ENCODE measurements around the gene ASXL3.

The ASXL3 gene

DNA sequence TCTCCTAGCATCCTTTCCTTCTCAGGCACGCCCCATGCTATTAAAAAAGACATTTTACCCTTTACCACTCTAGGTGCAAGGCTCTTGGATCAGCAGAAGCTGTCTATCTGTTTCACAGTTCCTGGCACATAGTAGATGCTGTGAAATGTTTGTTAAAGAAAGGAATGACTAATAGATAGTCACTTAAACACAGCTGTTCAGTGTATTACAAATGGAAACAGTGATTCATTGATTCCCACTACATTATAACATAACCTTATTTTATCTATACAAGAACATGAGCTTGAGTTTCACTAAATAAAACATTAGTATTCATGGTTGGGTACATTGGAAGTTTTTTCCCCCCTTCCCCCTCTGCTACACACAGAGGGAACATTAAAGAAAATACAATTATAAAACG lies 142.1 kb downstream of the ASXL3 start:
- no peak for DNase-seq (ENCODE audit: low spot score)

DNA sequence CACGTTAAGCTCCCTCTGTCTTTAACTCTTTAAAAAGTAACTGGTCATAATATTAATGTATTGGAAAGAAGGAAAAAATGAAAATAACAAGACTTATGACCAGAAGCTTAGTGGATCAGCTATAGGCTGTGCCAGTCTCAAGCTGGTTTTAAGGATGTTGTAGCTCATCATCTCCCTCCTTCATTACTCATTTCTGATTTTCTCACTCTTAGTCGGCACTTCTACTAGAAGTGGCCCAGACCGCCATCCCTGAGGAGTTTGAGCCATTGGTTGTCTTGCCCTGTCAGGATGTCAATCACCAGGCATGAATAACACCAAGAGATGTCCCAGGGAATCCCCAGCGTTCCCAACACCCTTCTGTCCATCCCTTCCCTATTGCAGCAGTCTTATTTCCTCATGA lies 151.5 kb downstream of the ASXL3 start:
- DNase-seq (ENCODE audit: low spot score): no peak

DNA sequence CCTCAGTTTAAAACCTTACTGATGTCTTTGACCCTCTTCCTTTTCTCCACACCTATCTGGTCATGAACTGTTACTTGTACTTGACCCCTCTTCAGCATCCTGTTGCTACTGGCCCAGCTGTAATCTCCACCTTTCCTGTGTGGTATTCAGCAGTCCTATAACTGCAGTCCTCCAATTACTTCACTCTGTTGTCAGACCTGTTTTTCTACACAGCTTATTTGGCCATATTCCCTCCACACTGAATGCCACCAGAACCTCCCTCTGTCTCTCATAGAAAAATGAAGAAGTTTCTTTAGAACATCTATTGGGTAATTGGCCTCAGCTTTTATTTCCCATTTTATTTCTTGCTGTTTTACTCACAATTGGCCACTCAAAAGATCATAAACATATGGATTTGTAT lies 155.4 kb downstream of the ASXL3 start:
- DNase-seq (ENCODE audit: low spot score): no peak

DNA sequence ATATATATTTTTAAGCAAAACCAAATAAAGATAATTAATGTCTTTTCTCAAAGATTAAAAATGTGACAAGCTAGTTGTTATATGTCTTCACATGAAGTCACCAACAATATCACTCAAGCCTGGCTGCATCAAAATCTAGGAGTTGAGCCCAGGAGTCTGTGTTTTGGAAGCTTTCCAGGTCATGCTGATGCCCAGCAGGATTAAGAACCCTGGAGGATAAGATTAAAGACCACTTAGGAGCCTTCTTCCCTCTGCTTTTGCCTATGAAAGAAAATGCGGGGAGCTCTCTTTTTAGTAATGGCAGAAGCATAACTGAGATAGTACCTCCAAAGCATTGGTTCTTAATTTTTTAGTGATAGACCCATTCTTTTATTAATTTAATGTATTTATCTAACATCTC lies 157.4 kb downstream of the ASXL3 start:
- DNase-seq (ENCODE audit: low spot score): no peak

DNA sequence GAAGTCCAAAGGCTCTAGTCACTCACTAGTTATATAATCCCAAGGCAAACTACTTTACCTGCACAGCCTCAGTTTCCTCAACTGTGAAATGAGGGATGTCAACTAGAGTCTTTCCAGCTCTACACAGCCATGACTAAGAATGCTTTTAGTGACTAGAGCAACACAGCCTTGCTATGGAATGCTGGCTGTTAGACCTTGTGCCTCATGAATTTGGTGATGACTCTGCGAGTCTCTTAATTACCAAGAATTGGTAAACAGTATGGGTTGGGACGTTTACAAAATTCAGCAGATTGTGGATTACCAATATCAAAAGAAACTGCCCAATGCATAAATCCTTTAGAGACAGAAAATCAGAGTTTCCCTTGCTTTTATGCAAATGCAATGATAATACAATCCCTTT lies 163.7 kb downstream of the ASXL3 start:
- DNase-seq (ENCODE audit: low spot score): no peak

DNA sequence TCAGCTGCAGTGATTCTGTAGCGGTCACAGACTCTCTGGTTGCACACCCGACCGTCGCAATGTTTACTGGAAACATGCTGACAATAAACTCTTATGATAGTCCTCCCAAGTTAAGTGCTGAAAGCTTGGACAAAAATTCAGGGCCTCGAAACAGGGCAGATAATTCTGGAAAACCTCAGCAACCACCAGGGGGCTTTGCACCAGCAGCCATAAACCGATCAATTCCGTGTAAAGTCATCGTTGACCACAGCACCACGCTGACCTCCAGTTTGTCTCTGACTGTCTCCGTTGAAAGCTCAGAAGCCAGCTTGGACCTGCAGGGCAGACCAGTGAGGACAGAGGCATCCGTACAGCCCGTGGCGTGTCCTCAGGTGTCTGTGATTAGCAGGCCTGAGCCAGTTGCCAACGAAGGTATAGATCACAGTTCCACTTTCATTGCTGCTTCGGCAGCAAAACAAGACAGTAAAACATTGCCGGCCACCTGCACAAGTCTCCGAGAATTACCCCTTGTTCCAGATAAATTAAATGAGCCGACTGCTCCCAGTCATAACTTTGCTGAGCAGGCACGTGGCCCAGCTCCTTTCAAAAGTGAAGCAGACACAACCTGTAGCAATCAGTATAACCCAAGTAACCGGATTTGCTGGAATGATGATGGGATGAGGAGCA lies 166.1 kb downstream of the ASXL3 start:
- no peak for DNase-seq (ENCODE audit: low spot score)

DNA sequence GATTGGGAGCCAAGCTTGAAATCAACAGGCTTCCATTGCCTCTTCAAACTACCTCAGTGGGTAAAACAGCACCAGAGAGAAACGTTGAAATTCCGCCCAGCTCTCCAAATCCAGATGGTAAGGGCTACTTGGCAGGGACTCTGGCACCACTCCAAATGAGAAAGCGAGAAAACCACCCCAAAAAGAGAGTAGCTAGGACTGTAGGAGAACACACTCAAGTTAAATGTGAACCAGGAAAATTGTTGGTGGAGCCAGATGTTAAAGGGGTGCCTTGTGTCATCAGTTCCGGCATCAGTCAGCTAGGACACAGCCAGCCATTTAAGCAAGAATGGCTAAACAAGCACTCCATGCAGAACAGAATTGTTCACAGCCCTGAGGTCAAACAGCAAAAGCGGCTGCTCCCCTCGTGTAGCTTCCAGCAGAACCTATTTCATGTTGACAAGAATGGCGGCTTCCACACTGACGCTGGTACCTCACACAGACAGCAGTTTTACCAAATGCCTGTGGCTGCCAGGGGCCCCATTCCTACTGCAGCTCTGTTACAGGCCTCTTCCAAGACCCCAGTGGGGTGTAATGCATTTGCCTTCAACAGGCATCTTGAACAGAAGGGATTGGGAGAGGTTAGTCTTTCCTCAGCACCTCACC lies 167.3 kb downstream of the ASXL3 start:
- no peak for DNase-seq (ENCODE audit: low spot score)

DNA sequence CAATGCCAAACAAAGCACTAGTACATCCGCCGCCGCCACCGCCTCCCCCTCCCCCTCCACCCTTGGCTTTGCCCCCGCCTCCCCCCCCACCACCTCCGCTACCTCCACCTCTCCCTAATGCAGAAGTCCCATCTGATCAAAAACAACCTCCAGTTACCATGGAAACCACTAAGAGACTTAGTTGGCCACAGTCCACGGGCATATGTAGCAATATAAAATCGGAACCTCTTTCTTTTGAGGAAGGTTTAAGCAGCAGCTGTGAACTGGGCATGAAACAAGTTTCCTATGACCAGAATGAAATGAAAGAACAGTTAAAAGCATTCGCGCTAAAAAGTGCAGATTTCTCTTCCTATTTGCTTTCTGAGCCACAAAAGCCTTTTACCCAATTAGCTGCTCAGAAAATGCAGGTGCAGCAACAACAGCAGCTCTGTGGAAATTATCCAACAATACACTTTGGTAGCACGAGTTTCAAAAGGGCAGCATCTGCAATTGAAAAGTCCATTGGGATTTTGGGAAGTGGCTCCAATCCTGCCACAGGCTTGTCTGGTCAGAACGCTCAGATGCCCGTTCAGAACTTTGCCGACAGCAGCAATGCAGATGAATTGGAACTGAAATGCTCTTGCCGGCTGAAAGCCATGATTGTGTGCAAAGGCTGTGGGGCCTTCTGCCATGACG lies 168.0 kb downstream of the ASXL3 start:
- no peak for DNase-seq (ENCODE audit: low spot score)

DNA sequence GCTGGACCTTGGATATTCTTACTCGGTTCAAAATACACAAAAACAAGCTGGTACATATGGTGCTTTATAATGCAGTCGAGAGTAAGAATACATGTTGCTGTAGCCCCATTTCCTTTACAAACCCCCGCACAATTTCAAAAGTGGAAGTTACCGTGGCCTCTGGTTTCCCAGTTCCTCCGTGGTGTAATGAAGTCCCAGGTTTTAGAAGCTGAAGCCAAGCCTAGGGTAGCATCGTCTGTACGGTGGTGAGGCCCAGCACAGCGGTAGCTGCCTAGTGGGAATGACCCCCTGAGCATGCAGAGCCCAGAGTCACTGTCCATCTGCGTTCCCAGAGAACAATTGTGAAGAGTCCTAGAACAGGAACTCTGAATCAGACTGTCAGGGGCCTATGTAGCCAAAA lies 171.8 kb downstream of the ASXL3 start:
- no peak for DNase-seq (ENCODE audit: low spot score)

DNA sequence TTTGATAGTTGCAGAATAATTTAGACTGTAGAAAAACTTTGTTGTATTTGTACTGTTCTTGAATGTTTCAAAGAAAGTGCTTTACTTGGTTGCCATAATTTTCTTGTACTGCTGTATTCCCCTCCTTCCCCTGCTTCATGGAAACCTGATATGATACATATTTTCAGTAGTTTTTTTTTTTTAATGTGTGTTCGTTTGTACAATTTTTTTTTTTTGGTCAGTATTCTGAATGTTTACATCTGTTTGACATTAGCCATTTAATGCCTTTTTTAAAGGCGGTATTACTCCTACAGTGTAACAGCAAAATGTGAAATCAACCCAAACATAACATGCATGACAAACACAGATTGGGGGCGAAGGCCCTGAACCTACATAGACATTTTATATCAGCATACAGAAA lies 172.3 kb downstream of the ASXL3 start:
- no peak for DNase-seq (ENCODE audit: low spot score)

DNA sequence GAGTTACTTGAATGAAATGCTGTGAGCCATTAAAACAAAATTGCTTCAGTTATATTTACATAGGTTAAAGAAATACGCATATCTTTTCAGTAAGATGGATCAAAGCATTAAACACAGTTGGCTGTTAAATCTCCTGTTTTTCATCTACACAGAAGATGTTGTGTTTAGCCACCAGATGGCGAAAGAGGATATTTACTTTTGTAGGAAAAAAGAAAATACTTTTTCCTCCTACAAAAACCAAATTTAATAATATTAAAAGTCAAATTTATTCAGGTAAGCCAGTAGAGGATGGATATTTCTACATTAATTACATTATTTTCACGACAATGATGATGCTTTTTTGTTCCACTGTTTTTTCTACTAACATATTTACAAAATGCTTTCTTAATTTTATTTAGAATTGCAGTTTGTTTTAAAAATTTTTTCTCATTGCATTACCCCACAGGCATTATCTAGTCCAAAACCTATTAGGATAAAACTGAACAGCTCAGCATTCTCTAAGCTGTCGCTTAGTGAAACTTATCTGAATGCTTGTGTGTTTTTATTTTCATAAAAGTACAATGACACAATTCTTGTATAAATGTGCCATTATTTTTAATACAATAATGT lies 173.7 kb downstream of the ASXL3 start:
- no peak for DNase-seq (ENCODE audit: low spot score)

DNA sequence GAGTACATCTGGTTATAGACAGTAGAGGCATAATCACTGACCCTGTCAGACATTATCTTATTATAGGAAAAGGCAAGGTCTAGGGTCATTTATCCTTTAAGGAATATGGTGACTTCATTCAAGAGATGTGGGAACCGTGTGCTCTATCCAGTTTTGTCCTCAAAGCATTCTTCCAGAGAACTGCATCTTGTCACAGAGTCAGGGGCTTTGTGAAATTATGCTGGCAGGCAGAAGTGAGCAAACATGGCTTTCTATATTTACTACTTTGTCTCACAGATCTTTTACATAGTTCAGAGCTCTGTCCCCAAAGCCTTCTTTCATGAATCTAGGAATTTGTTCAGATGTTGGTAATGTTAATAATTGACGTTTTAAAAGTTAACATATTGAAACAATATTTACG lies 177.4 kb downstream of the ASXL3 start:
- DNase-seq (ENCODE audit: low spot score): no peak

DNA sequence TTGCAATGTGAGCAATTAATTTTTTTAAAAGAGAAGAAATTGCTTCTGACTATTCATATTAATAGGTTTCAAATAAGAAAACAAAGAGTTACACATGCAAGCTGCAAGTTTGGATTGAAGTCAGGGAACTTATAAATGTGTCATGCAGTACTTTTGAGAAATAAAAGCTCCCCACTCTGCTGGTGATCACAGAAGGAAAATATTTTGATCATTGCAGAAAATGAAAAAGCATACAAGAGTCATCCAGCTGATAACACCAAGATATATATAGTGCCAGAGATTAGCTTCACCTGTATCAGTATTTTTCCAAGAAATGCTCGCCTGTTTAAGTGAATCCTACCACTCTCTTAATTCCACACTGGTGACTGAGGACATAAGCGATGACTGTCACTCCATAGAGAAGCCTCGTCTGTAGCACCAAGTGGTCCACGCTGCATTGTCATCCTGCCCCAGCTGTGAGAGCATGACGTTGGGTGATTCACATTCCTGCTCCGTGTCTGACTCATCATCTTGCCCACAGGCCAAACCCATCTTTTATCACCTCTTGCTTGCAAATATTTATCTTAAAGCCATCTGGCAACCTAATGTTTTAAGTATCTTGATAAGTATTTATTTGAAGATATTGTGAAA lies 178.0 kb downstream of the ASXL3 start:
- DNase-seq (ENCODE audit: low spot score): no peak

DNA sequence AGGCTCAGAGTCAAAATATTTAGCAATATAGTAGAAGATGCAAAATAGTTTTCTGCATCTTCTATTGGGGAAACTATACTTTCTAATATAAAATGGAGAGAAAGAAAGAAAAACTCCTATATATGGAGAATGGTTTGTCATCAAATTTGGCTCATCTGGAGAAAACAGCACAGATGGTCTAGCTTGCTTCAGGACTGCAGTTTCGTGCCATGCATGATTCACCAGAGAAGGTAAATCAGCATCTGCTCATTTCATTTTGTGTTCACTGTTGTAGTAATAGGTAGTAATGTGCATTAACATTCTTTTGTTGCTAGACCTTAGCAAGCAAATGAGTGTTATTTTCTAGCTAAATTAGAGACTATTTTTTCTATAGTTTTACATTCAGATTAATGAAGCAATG lies 179.0 kb downstream of the ASXL3 start:
- no peak for DNase-seq (ENCODE audit: low spot score)

DNA sequence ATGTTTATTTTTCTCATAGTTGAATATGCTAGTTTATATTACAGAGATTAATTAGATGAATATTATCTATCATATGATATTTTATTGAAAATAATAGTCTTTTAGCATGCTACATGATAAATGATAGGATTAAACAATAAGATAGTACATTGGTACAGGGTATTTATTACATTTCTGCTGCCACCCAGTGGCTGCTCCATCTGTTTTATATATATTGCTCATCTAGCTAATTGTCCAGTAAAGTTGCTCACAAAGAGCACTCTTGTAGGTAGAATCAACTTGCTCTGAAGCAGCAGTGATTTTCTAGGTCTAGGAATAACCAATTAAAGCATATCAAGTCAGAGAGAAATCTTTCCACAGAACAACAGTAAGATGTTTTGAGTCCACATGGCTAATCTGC lies 183.3 kb downstream of the ASXL3 start:
- no peak for DNase-seq (ENCODE audit: low spot score)

DNA sequence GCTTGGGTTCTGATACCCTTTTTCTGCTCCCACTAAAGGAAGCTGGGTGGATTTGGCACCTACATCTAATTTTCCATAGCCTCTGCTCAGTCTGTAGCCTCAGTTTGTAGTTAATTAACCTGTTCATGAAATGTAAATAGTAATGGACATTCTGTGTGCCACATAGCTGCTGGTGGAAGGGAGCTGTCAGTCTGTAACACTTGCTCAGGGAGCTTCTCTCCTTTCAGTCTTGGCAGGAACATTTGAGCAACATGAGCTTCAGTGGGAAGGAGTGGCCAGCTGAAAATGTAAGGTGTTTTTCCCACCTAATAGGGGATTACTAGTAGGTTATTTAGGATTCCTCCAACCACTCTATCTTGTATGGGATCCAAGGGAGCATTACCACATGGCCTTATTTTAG lies 203.4 kb downstream of the ASXL3 start:
- no peak for DNase-seq (ENCODE audit: low spot score)
